ENCODE data around the gene DOCK1. TPM values are rescaled to one million over a fixed set of nuclear protein-coding genes. Genes with fewer than 3 reads are reported as not detected.

The DOCK1 gene
- total RNA-seq, 3 donors from 2014 or later, result 50.4 to 101 (median 69.2) TPM

DNA sequence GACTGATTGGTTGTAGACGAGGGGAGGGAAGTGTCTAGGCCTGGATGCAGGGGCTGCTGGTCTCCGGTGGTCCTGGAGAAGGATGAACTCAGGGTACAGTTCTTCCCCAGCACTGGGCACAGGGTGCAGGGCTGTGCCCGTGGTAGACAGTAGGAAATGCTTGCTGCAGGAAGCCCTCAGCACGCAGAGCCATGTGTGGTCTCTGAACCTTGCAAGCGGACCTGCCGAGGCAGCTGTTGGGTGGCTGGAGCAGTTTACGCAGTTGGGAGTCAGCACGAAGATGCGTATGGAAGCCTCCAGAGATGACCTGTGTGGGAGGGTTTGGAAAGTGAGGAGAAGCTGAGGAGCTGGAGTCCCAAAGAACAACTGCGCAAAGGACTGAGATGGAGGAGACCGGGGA is 39.0 kb downstream of the DOCK1 start:
- H3K9me3 ChIP-seq, result no peaks in the 10 kb centered on the region
- H3K27ac ChIP-seq, result no peak overlapping the region
- no peak for DNase-seq (ENCODE audit: low spot score in 2 of 2)
- no peaks in the 10 kb centered on the region for H3K27me3 ChIP-seq
- no peak for TF ChIP-seq POLR2AphosphoS5 (IDR thresholded peaks at IDR 0.05)
- no peak for TF ChIP-seq CTCF (IDR thresholded peaks at IDR 0.05)
- TF ChIP-seq POLR2A (IDR thresholded peaks at IDR 0.05), result no peak
- no peaks in the 10 kb centered on the region for H3K4me1 ChIP-seq
- no peaks in the 10 kb centered on the region for H3K36me3 ChIP-seq
- intact Hi-C loops (cut with DNase I; ENCODE audit: low total_unique reads), result no loop called here
- H3K4me3 ChIP-seq, result no peak overlapping the region

DNA sequence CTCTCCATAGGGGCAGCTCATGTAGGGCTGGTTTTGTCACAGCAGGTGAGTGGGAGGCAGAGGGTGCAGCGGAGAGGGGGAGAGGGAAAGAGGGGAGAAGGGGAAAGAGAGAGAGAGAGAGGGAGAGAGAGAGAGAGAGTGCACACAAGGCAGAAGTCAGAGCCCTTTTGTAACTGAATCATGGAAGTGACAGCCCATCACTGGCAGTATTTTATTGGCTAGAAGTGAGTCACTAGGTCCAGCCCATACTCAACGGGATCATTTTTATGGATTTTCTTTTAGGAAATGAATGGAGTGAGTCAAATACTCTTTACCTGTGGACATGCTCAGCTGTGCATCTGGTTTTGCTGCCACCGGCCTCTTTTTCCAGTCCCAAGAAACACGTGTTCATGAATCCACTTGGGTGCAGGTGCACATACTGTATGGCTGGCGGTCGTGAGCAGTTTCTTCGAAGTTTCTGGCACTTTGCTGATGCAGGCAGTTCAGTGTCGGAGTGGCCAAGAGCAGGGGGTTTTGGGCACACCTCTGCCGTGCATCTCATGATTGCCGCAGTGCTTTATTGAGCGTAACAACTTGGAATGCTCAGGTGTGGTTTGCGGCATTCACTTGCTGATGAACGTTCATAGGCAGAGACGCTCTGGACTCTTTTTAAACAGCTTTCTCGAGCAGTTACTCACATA is 40.3 kb downstream of the DOCK1 start:
- no peaks in the 10 kb centered on the region for H3K4me1 ChIP-seq
- peak in 1 of 2 donors; percentile 22 for DNase-seq (ENCODE audit: low spot score in 2 of 2)
- H3K36me3 ChIP-seq, result no peaks in the 10 kb centered on the region
- no peak for TF ChIP-seq POLR2A (IDR thresholded peaks at IDR 0.05)
- TF ChIP-seq CTCF (IDR thresholded peaks at IDR 0.05), result no peak
- no peak for TF ChIP-seq POLR2AphosphoS5 (IDR thresholded peaks at IDR 0.05)
- no peaks in the 10 kb centered on the region for H3K9me3 ChIP-seq
- intact Hi-C loops (cut with DNase I; ENCODE audit: low total_unique reads), result loop anchor here (5.0 kb wide), 1 partner anchor 1287 kb away; no protein-coding TSS in a partner anchor
- no peak overlapping the region for H3K27ac ChIP-seq
- no peak overlapping the region for H3K4me3 ChIP-seq
- no peaks in the 10 kb centered on the region for H3K27me3 ChIP-seq

GRCh38 chr10:126946746-126947145 is 41.5 kb downstream of the DOCK1 start:
- intact Hi-C loops (cut with DNase I; ENCODE audit: low total_unique reads), result loop anchor here (5.0 kb wide), 1 partner anchor 1286 kb away; no protein-coding TSS in a partner anchor
- no peak for TF ChIP-seq CTCF (IDR thresholded peaks at IDR 0.05)
- TF ChIP-seq POLR2A (IDR thresholded peaks at IDR 0.05), result no peak
- no peak for TF ChIP-seq POLR2AphosphoS5 (IDR thresholded peaks at IDR 0.05)
- no peaks in the 10 kb centered on the region for H3K36me3 ChIP-seq
- no peak overlapping the region for H3K27ac ChIP-seq
- peak in 1 of 2 donors; percentile 41 for DNase-seq (ENCODE audit: low spot score in 2 of 2)
- H3K27me3 ChIP-seq, result no peaks in the 10 kb centered on the region
- peaks cover 0 to 3% of the 10 kb centered on the region in 2 donors for H3K4me1 ChIP-seq
- H3K4me3 ChIP-seq, result no peak overlapping the region
- H3K9me3 ChIP-seq, result no peaks in the 10 kb centered on the region

DNA sequence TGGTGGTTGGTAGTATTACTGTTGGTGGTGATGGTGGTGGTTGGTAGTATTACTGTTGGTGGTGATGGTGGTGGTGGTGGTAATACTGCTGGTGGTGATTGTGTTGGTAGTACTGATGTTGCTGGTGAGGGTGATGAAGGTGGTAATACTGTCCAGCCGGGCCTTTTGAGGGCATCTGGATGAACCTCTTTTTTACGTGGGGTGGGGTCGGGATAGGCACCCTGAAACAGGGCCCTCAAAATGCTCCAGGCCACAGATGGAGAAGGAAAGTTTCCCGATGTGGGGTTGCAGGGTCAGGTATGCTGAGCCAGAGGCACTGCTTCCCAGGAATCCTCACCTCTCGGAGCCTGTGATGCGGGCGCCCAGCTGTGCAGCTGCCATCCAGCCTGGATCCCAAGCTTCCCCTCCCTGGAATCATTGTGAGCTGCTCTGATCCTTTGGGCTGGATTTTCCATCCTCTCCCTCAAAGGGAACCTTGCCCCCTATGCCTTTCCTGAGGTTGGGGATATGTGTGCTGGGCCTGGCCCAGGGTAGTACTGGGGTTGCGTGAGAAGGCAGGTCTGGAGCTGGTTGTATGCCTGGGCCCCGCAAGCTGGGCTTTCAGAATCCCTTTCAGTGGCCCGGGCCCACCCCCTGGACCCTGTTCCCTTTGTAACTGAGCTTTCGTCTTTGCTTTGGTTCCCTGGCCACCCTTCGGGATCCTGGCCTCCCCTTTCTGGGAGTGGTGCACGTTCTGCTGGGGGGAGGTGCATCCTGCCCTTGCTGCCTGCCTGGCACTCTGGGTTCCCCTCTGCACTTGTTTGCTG is 43.3 kb downstream of the DOCK1 start:
- Histone ChIP-seq H3K9me3 (no peaks in the 10 kb centered on the region), H3K27ac (no peak overlapping the region), H3K36me3 (no peaks in the 10 kb centered on the region), H3K4me1 (peaks cover 0 to 3% of the 10 kb centered on the region in 2 donors), H3K27me3 (no peaks in the 10 kb centered on the region), H3K4me3 (no peak overlapping the region)
- DNase-seq (ENCODE audit: low spot score in 2 of 2), result peak in 1 of 2 donors; percentile 37
- intact Hi-C loops (cut with DNase I; ENCODE audit: low total_unique reads), result loop anchor here (5.0 kb wide), 1 partner anchor 1284 kb away; no protein-coding TSS in a partner anchor
- no peak for TF ChIP-seq CTCF (IDR thresholded peaks at IDR 0.05)
- no peak for TF ChIP-seq POLR2A (IDR thresholded peaks at IDR 0.05)
- no peak for TF ChIP-seq POLR2AphosphoS5 (IDR thresholded peaks at IDR 0.05)

- no peaks in the 10 kb centered on the region for H3K36me3 ChIP-seq
- no peaks in the 10 kb centered on the region for H3K9me3 ChIP-seq
- no peak for TF ChIP-seq POLR2AphosphoS5 (IDR thresholded peaks at IDR 0.05)
- TF ChIP-seq CTCF (IDR thresholded peaks at IDR 0.05), result no peak
- no peak for TF ChIP-seq POLR2A (IDR thresholded peaks at IDR 0.05)
- peak in 1 of 2 donors; percentile 43 for DNase-seq (ENCODE audit: low spot score in 2 of 2)
- H3K4me1 ChIP-seq, result peaks cover 0 to 3% of the 10 kb centered on the region in 2 donors
- no peak overlapping the region for H3K27ac ChIP-seq
- H3K27me3 ChIP-seq, result no peaks in the 10 kb centered on the region
- no peak overlapping the region for H3K4me3 ChIP-seq
- intact Hi-C loops (cut with DNase I; ENCODE audit: low total_unique reads), result loop anchor here (5.0 kb wide), 1 partner anchor 1283 kb away; no protein-coding TSS in a partner anchor
Observed at GRCh38 chr10:126949161-126949503, 43.9 kb downstream of the DOCK1 start.

Measured in breast epithelium (tissue), 4 donors.